Measurements from ENCODE around the gene TRPC4AP.
"Not testable (repeated sequence)": the region's sequence is repeated elsewhere in the genome, so short reads cannot be mapped to it uniquely, and the experiment has no call there.

The TRPC4AP gene

GRCh38 chr20:35092524-35093266 lies at the start of gene TRPC4AP:
TSS of gene TRPC4AP (minus strand) at chr20:35092807. CDS start at chr20:35092781, 26 bp downstream.
- peak; percentile 76 for DNase-seq

- DNase-seq: no peak
Observed at GRCh38 chr20:35135867-35136586, 43.4 kb upstream of the TRPC4AP start.

- DNase-seq: no peak
Observed at GRCh38 chr20:35134880-35135279, 42.3 kb upstream of the TRPC4AP start.

GRCh38 chr20:35134472-35134871 lies 41.9 kb upstream of the TRPC4AP start:
- DNase-seq: no peak

- no peak for DNase-seq
Observed at GRCh38 chr20:35133735-35134134, 41.1 kb upstream of the TRPC4AP start.

GRCh38 chr20:35133031-35133430 lies 40.4 kb upstream of the TRPC4AP start:
- DNase-seq: no peak

- DNase-seq: no peak
Observed at GRCh38 chr20:35131934-35132333, 39.3 kb upstream of the TRPC4AP start.

GRCh38 chr20:35129647-35130069 lies 37.1 kb upstream of the TRPC4AP start:
- no peak for DNase-seq

- no peak for DNase-seq
Observed at GRCh38 chr20:35125753-35126152, 33.1 kb upstream of the TRPC4AP start.

- no peak for DNase-seq
Observed at GRCh38 chr20:35122756-35123405, 30.3 kb upstream of the TRPC4AP start.

GRCh38 chr20:35121186-35121585 lies 28.6 kb upstream of the TRPC4AP start:
- DNase-seq: no peak

GRCh38 chr20:35120012-35120701 lies 27.6 kb upstream of the TRPC4AP start:
- DNase-seq: no peak

- DNase-seq: no peak
Observed at GRCh38 chr20:35117629-35118028, 25.0 kb upstream of the TRPC4AP start.

GRCh38 chr20:35117196-35117595 lies 24.6 kb upstream of the TRPC4AP start:
- DNase-seq: no peak

GRCh38 chr20:35116258-35116657 lies 23.7 kb upstream of the TRPC4AP start:
- DNase-seq: no peak

GRCh38 chr20:35115606-35116005 lies 23.0 kb upstream of the TRPC4AP start:
- DNase-seq: no peak

- DNase-seq: not testable (repeated sequence)
Observed at GRCh38 chr20:35112276-35112675, 19.7 kb upstream of the TRPC4AP start.

- no peak for DNase-seq
Observed at GRCh38 chr20:35111141-35111888, 18.7 kb upstream of the TRPC4AP start.

GRCh38 chr20:35108921-35109320 lies 16.3 kb upstream of the TRPC4AP start:
- no peak for DNase-seq

GRCh38 chr20:35106827-35107380 lies 14.3 kb upstream of the TRPC4AP start:
- no peak for DNase-seq

- no peak for DNase-seq
Observed at GRCh38 chr20:35104685-35105295, 12.2 kb upstream of the TRPC4AP start.

- DNase-seq: no peak
Observed at GRCh38 chr20:35101620-35102019, 9.0 kb upstream of the TRPC4AP start.

Data from NCI-H1417 treated with DMSO at 0.1 percent for 48 hours (cell line).